ENCODE data around the gene GH2.
A peak's percentile ranks its signal among the peaks of the same experiment; 100 is the strongest.
"Not testable (repeated sequence)": the region's sequence is repeated elsewhere in the genome, so short reads cannot be mapped to it uniquely, and the experiment has no call there.

Gene GH2

GRCh38 chr17:63871646-63872365 lies 9.9 kb downstream of the GH2 start:
- DNase-seq: not testable (repeated sequence)

GRCh38 chr17:63870292-63870665 lies 11.5 kb downstream of the GH2 start:
- not testable (repeated sequence) for DNase-seq

- DNase-seq: not testable (repeated sequence)
These were observed 12.1 kb downstream of the GH2 start for GRCh38 chr17:63869491-63870291.

GRCh38 chr17:63866625-63867024 lies 15.1 kb downstream of the GH2 start:
- not testable (repeated sequence) for DNase-seq

GRCh38 chr17:63859257-63859656 lies 22.5 kb downstream of the GH2 start:
- no peak for DNase-seq

GRCh38 chr17:63856425-63856824 lies 25.3 kb downstream of the GH2 start:
- DNase-seq: not testable (repeated sequence)

- no peak for DNase-seq
These were observed 26.6 kb downstream of the GH2 start for GRCh38 chr17:63855185-63855584.

- DNase-seq: no peak
These were observed 27.0 kb downstream of the GH2 start for GRCh38 chr17:63854709-63855108.

- DNase-seq: no peak
These were observed 28.5 kb downstream of the GH2 start for GRCh38 chr17:63853260-63853659.

GRCh38 chr17:63850401-63850800 lies 31.3 kb downstream of the GH2 start:
- no peak for DNase-seq

GRCh38 chr17:63848834-63849689 lies 32.7 kb downstream of the GH2 start:
- peak; percentile 42 for DNase-seq

- no peak for DNase-seq
These were observed 34.1 kb downstream of the GH2 start for GRCh38 chr17:63847525-63848249.

GRCh38 chr17:63845509-63845908 lies 36.2 kb downstream of the GH2 start:
- DNase-seq: no peak

- DNase-seq: no peak
These were observed 37.6 kb downstream of the GH2 start for GRCh38 chr17:63843910-63844677.

- DNase-seq: peak; percentile 35
These were observed 38.3 kb downstream of the GH2 start for GRCh38 chr17:63843387-63843888.

GRCh38 chr17:63842540-63843386 lies 39.0 kb downstream of the GH2 start, which contains the start of gene SMARCD2:
Gene SMARCD2 (minus strand): TSS chr17:63842685. CDS start chr17:63842674, 11 bp downstream.
- DNase-seq: peak; percentile 84

GRCh38 chr17:63842173-63842539 lies 39.6 kb downstream of the GH2 start:
- no peak for DNase-seq

GRCh38 chr17:63841350-63842172 lies 40.2 kb downstream of the GH2 start:
- no peak for DNase-seq

GRCh38 chr17:63840591-63841349 lies 41.0 kb downstream of the GH2 start:
- no peak for DNase-seq

Data from SIG-M5 (cell line).